ENCODE data around the gene SLFN12L. TPM values are rescaled to one million over a fixed set of nuclear protein-coding genes. Genes with fewer than 3 reads are reported as not detected.

The SLFN12L gene
- total RNA-seq, 1 donor: 0.36 TPM

- no peaks in the 10 kb centered on the region for H3K36me3 ChIP-seq (ENCODE audit: insufficient read depth, low read length)
- H3K27me3 ChIP-seq (ENCODE audit: insufficient read depth, low read length): no peaks in the 10 kb centered on the region
- TF ChIP-seq CTCF (IDR thresholded peaks at IDR 0.05; ENCODE audit: extremely low read depth, low read depth, low read length): no peak
- peak within 1 kb of the TSS; percentile 76 for H3K4me3 ChIP-seq (ENCODE audit: insufficient read depth, low read length)
- peak within 1 kb of the TSS; percentile 69 for H2AFZ ChIP-seq (ENCODE audit: low read length)
- DNase-seq (ENCODE audit: insufficient read length, low spot score, missing footprints): peak; percentile 82
- H3K4me1 ChIP-seq (ENCODE audit: insufficient read depth, low read length): peaks cover 15% of the 10 kb centered on the region
- H3K4me2 ChIP-seq (ENCODE audit: insufficient read depth, low read length): peak within 1 kb of the TSS; percentile 86
- peak within 1 kb of the TSS; percentile 86 for H3K27ac ChIP-seq (ENCODE audit: low read depth, low read length)
- no peaks in the 10 kb centered on the region for H3K9me3 ChIP-seq (ENCODE audit: low read depth, low read length)
- H3K79me2 ChIP-seq (ENCODE audit: insufficient read depth, low read length): peaks cover 43% of the 10 kb centered on the region
- H4K20me1 ChIP-seq (ENCODE audit: insufficient read depth, low read length): peaks cover 4% of the 10 kb centered on the region
Measured at GRCh38 chr17:35432176-35433074, 105.1 kb downstream of the SLFN12L start, which contains the start of gene SLFN12. TSS of gene SLFN12 (minus strand) at chr17:35432500. CDS start at chr17:35423028, 9,472 bp downstream.

GRCh38 chr17:35429702-35430101, 107.8 kb downstream of the SLFN12L start:
- Histone ChIP-seq H3K9me3 (ENCODE audit: low read depth, low read length) (no peaks in the 10 kb centered on the region), H3K4me3 (ENCODE audit: insufficient read depth, low read length) (no peak overlapping the region), H3K36me3 (ENCODE audit: insufficient read depth, low read length) (no peaks in the 10 kb centered on the region), H3K4me1 (ENCODE audit: insufficient read depth, low read length) (peaks cover 13% of the 10 kb centered on the region), H2AFZ (ENCODE audit: low read length) (no peak overlapping the region), H3K4me2 (ENCODE audit: insufficient read depth, low read length) (no peak overlapping the region), H4K20me1 (ENCODE audit: insufficient read depth, low read length) (peaks cover 7% of the 10 kb centered on the region), H3K79me2 (ENCODE audit: insufficient read depth, low read length) (peaks cover 53% of the 10 kb centered on the region), H3K27ac (ENCODE audit: low read depth, low read length) (no peak overlapping the region), H3K27me3 (ENCODE audit: insufficient read depth, low read length) (no peaks in the 10 kb centered on the region)
- no peak for TF ChIP-seq CTCF (IDR thresholded peaks at IDR 0.05; ENCODE audit: extremely low read depth, low read depth, low read length)
- DNase-seq (ENCODE audit: insufficient read length, low spot score, missing footprints): no peak

DNA sequence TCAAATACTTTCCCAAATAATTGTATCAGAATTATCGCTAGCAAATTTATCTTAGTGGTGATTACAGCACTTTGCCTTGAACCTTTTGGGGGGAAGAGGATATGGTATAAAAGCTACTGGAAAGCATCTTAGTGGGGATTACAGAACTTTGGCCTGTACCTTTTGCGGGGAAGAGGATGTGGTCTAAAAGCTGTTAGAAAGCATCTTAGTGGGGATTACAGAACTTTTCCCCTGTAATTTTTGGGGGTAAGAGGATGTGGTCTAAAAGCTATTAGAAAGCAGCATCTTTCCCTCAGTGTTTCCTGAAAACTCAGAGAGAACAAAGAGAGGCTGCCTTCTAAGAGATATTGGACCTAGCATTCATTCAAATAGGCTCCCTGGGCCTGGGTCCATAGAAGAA, 109.2 kb downstream of the SLFN12L start:
- peaks cover 57% of the 10 kb centered on the region for H3K79me2 ChIP-seq (ENCODE audit: insufficient read depth, low read length)
- H3K27ac ChIP-seq (ENCODE audit: low read depth, low read length): no peak overlapping the region
- no peaks in the 10 kb centered on the region for H3K27me3 ChIP-seq (ENCODE audit: insufficient read depth, low read length)
- no peak overlapping the region for H3K4me3 ChIP-seq (ENCODE audit: insufficient read depth, low read length)
- peaks cover 7% of the 10 kb centered on the region for H4K20me1 ChIP-seq (ENCODE audit: insufficient read depth, low read length)
- no peak for TF ChIP-seq CTCF (IDR thresholded peaks at IDR 0.05; ENCODE audit: extremely low read depth, low read depth, low read length)
- no peak overlapping the region for H2AFZ ChIP-seq (ENCODE audit: low read length)
- peaks cover 3% of the 10 kb centered on the region for H3K4me1 ChIP-seq (ENCODE audit: insufficient read depth, low read length)
- H3K4me2 ChIP-seq (ENCODE audit: insufficient read depth, low read length): no peak overlapping the region
- H3K9me3 ChIP-seq (ENCODE audit: low read depth, low read length): no peaks in the 10 kb centered on the region
- no peak for DNase-seq (ENCODE audit: insufficient read length, low spot score, missing footprints)
- no peaks in the 10 kb centered on the region for H3K36me3 ChIP-seq (ENCODE audit: insufficient read depth, low read length)

- no peak for DNase-seq (ENCODE audit: insufficient read length, low spot score, missing footprints)
- Histone ChIP-seq H3K27ac (ENCODE audit: low read depth, low read length) (no peak overlapping the region), H3K79me2 (ENCODE audit: insufficient read depth, low read length) (peaks cover 34% of the 10 kb centered on the region), H3K36me3 (ENCODE audit: insufficient read depth, low read length) (peaks cover 2% of the 10 kb centered on the region), H3K4me1 (ENCODE audit: insufficient read depth, low read length) (no peaks in the 10 kb centered on the region), H3K4me3 (ENCODE audit: insufficient read depth, low read length) (no peak overlapping the region), H3K4me2 (ENCODE audit: insufficient read depth, low read length) (no peak overlapping the region), H4K20me1 (ENCODE audit: insufficient read depth, low read length) (peaks cover 3% of the 10 kb centered on the region), H3K27me3 (ENCODE audit: insufficient read depth, low read length) (no peaks in the 10 kb centered on the region), H2AFZ (ENCODE audit: low read length) (no peak overlapping the region), H3K9me3 (ENCODE audit: low read depth, low read length) (no peaks in the 10 kb centered on the region)
- TF ChIP-seq CTCF (IDR thresholded peaks at IDR 0.05; ENCODE audit: extremely low read depth, low read depth, low read length): no peak
Measured at GRCh38 chr17:35423761-35424160, 113.7 kb downstream of the SLFN12L start.

Data from osteoblast (primary cell).